ENCODE data around the gene GLCE.
"Not testable (repeated sequence)": the region's sequence is repeated elsewhere in the genome, so short reads cannot be mapped to it uniquely, and the experiment has no call there.

The GLCE gene

DNA sequence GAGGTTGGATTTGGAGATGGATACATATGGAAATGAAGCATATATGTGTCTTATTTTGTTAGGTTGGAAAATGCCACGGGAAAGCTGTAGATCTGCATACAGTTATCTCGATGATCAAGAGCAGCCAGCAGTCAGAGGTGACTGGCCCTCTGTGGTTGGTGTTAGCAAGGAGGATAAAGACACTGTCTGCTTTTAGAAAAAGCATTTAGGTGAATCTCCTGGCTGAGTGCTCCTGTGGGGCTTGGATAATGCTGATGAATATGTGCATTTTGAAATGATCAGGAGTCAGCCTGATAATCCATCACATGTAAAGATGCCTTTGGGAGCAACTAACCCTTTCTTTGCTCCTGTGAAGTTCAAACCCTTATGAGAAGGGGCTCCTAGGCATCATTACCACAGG is 24.9 kb upstream of the GLCE start:
- no peak for DNase-seq (ENCODE audit: low read depth in 2 of 2)

GRCh38 chr15:69138963-69139362 is 21.5 kb upstream of the GLCE start:
- DNase-seq (ENCODE audit: low read depth in 2 of 2) = no peak

- no peak for DNase-seq (ENCODE audit: low read depth in 2 of 2)
Observed at GRCh38 chr15:69140306-69140705, 20.1 kb upstream of the GLCE start.

GRCh38 chr15:69141286-69141701 is 19.1 kb upstream of the GLCE start:
- DNase-seq (ENCODE audit: low read depth in 2 of 2) = no peak

- DNase-seq (ENCODE audit: low read depth in 2 of 2) = no peak
Observed at GRCh38 chr15:69141833-69142232, 18.6 kb upstream of the GLCE start.

DNA sequence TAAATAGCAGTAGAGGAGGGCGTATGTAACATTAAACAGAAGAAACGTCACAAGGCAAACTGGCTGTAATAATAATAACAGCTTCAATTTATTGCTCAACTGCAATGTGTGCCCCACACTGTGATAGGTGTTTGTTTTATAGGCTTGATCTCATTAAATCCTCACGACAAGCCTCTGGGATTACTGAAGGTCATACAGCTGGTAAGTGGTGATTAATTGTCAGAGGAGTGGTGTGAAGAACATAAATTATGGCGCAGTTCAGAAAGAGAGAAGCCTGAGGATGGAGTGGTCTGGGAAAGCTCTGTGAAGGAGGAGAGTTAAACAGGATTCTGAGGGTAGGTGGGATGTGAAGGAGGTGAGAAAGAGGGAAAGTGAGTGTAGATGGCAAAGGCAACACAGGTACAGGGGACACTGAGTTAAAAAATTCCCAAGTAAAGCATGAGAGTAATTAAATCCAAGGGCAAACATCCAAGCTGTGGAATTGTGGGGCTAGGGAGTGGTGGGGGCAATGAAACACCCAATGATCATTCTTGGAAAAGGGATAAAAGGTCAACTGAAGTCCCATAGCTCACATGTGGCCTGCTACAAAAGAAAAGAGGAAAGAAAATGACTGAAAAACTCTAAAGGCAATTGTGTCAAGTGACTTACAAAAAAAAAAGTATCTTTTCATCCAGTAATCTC is 16.5 kb upstream of the GLCE start:
- DNase-seq (ENCODE audit: low read depth in 2 of 2) = no peak

DNA sequence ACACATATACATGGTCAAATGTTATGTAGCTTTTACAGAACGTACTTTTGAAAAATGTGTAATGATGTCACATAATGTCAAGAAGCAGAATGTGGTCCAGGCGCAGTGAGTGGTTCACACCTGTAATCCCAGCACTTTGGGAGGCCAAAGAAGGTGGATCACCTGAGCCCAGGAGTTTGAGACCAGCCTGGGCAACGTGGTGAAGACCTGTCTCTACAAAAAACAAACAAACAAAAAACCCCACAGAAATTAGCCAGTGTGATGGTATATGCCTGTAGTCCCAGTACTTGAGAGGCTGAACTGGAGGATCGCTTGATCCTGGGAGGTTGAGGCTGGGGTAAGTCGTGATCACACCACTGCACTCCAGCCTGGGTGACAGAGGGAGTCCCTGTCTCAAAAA is 15.9 kb upstream of the GLCE start:
- DNase-seq (ENCODE audit: low read depth in 2 of 2) = no peak

GRCh38 chr15:69145149-69145693 is 15.2 kb upstream of the GLCE start:
- no peak for DNase-seq (ENCODE audit: low read depth in 2 of 2)

DNA sequence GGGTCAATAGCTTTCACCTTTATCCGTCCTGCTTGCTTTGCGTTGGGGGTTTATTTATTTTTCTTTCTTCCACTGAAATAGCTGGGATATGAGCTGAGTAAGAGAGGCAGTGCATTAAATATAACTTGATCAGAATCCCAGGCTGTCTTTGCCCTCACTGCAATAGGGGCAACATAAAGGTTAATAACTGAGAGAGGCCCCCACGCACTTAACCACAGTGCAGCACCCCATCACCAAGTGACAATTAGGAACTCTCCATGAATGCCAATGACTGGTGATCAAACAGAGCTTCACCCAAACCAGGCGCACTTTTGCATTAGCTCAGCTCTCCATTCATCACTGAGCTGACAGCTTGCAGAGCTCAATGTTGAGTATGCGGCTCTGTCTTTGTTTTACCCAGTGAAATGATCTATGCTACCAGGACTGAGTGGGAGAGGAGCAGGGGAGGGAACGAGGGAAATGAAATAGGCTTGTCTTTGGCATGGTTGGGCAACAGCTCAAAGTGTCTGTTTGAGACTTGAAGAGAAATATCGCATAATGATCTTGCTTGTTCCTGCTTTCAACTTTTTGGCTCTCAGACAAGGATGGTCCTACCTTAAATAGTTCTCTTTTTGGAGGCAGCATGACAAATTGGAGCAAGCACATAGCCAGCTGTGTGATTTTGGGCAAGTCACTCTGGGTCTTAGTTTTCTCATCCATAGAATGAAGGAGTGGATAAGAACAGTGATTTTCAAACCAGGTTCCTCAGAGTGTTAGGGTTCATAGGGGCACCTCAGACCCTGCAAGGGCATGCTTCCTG is 14.5 kb upstream of the GLCE start:
- no peak for DNase-seq (ENCODE audit: low read depth in 2 of 2)

DNA sequence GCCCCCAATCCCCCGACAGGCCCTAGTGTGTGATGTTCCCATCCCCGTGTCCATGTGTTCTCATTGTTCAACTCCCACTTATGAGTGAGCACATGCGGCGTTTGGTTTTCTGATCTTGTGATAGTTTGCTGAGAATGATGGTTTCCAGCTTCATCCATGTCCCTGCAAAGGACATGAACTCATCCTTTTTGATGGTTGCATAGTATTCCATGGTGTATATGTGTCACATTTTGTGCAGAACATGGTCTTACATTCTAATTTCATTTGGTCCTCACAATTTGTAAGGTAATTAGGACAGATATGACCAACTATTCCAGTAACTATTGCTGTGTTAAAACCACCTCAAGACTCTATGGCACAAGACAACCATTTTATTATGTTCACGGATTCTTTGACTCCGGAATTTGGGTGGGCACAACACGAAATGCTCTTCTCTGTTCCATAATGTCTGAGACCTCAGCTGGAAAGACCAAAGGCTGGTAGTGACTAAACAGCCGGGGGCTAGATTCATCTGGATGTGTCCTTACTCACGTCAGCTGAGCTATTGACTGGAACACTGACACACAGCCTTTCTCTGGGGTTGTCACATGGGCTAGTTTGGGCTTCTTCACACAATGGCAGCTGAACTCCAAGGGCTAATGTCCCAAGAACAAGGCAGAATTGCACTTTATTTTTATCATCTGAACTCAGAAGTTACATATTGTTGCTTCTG is 13.6 kb upstream of the GLCE start:
- no peak for DNase-seq (ENCODE audit: low read depth in 2 of 2)

DNA sequence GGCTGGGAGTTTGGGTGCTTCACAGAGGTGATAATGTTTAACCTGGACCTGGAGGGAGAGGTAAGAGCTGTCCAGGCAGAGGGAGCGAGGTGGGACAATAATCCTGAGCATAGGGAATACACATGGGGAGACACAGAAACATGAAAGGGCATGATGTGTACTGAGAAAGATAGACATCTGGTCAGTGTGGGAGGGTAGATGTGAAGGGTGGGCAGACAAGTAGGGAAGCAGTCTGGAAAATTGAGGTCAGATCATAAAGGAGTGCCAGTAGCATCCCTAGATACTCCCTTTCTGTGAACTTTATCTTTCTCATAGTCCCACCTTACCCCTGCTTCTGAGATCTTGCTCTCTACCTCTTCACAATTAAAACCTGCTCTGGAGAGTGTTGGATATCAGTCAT is 12.0 kb upstream of the GLCE start:
- DNase-seq (ENCODE audit: low read depth in 2 of 2) = no peak

DNA sequence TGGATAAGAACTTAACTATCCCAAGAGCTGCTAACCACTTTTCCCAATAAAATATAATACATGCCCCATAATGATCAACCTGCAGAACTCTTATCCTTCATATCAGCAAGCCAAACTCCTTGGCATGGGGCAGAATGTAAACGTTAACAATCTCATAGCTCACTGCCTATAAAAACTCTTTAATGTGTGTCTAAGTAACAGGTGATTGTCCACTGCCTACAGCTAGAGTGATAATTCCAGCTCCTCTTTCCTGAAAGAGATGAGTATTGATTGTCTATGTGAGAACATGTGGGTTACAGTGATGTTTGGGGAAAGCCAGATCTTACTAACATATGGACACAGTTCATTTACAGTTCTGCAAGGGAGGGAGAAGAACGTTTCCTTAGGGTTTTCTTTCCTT is 11.3 kb upstream of the GLCE start:
- DNase-seq (ENCODE audit: low read depth in 2 of 2) = no peak

GRCh38 chr15:69149803-69150202 is 10.6 kb upstream of the GLCE start:
- DNase-seq (ENCODE audit: low read depth in 2 of 2) = no peak

DNA sequence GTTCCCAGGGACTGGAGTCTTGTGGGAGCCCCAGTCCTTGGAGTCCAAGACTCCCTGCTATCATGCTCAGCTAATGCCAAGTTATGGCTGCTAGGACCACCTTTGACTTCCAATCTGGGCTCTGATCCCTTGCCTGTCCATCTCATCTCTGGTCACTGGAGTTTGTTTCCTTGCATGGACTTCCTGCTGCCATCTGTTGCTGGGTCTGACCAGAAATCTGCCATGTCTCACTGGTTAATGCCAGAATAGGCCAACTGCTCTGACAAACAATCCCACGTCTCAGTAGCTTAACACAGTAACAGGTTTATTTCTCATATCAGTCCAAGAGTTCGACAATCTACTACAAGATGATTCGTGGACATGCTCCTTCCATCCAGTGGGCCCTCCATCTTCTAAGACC is 10.1 kb upstream of the GLCE start:
- DNase-seq (ENCODE audit: low read depth in 2 of 2) = no peak

DNA sequence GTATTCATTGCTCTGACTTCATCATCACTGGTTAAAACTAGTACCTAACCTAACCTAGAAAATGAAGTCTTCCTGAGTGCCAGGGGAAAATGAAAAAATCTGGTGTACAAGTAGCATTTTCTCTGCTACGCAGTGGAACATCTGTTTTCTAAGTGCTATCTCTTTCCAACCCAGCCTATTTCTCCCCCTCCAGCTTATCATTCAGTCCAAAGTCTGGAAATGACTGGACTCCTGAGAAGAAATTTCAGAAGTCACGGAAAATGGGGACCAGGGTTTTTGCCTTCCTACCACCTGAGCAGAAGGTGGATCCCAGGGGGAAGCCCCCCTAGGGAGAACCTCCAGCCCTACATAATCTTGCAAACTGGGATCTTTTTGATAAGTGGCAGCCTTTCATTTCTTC is 9.6 kb upstream of the GLCE start:
- no peak for DNase-seq (ENCODE audit: low read depth in 2 of 2)

DNA sequence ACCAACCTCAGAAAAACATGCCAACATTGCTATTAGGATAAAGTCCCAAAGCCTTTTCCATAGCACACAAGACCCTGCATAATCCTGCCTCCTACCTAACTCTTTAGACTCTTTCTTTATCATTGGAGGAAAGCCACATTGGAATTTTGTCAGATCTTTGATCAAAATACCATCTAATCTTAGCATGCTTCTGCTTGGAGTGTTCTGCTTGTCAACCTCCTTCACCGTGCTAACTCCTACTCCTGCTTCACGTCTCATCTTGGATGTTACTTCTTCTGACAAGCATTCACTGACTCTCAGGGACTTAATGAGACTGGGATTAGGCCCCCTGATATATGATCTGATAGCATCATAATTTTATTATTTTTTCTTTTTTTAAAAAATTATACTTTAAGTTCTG is 7.4 kb upstream of the GLCE start:
- no peak for DNase-seq (ENCODE audit: low read depth in 2 of 2)

DNA sequence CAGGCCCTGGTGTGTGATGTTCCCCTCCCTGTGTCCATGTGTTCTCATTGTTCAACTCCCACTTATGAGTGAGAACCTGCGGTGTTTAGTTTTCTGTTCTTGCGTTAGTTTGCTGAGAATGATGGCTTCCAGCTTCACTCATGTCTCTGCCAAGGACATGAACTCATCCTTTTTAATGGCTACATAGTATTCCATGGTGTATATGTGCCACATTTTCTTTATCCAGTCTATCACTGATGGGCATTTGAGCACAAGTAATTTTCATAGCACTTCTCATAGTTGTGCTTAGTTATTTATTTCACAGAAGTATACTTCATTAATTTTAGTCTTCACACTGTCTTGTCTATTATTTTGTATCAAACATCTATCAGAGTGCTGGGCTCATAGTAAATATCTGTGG is 6.8 kb upstream of the GLCE start:
- not testable (repeated sequence) for DNase-seq (ENCODE audit: low read depth in 2 of 2)

GRCh38 chr15:69154078-69154477 is 6.4 kb upstream of the GLCE start:
- no peak for DNase-seq (ENCODE audit: low read depth in 2 of 2)

DNA sequence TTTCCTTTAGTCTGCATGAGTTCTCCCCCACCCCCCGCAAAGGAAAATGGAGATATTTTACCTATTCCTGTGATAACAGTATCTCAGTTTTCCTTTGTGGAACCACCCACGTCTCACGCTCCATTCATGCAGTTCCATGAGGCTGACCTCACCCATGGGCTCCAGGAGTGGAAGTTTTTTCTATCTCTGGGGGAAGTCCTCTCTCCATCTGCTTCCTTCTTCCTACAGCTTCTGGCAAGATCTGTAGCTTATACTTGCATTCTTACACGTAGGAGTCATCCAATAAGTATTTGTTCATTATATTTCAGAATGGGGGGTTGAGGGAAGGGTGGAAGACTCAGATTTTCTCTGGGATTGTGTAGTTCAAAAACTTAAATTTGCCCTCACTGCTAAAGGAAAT is 5.8 kb upstream of the GLCE start:
- DNase-seq (ENCODE audit: low read depth in 2 of 2) = no peak

DNA sequence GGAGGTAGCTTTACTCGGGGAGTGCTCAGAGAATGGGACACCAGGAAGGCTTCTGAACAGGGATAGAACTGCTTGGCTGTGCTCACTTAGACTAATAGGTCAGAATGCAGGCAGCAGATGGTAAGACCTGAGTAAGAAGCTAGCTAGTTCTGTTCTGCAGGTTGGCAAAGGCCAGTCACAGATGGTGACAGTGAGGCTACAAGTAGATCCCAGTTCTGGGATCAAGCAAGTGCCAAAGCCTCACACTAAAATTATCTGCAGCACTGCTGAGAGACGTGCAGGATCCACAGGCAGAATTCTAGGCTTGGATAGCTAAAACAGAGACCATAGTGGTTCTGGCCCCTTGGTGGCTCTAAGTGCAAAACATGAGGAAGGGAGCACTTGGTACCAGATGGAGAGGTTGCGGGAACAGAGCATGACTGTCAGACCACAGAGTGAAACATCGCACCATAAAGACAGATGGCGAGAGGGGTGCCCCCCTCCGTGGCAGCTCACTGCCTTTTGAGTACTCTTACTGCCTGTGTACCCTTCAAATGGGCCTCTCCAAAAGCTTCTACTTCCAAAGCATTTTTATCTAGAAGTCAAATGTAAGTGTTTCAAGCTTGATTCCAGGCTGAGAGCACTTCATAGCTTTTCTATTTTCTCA is 3.6 kb upstream of the GLCE start:
- no peak for DNase-seq (ENCODE audit: low read depth in 2 of 2)

- DNase-seq (ENCODE audit: low read depth in 2 of 2) = no peak
Observed at GRCh38 chr15:69158201-69158842, 2.1 kb upstream of the GLCE start.

DNA sequence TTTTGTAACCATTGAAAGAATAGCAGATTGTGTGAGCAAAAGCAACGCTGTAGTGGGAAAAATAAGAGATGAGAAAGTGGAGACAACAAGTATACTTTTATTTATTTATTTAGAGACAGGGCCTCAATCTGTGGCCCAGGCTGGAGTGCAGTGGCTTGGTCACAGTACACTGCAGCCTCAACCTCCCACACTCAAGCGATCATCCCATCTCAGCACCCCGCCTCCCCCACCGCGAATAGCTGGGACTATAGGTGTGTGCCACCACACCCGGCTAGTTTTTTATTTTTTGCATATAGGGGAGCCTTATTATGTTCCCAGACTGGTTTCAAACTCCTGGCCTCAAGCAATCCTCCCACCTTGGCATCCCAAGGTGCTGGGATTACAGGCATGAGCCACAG is 1.6 kb upstream of the GLCE start:
- no peak for DNase-seq (ENCODE audit: low read depth in 2 of 2)

Measured in stimulated activated CD4-positive, alpha-beta T cell treated with anti-CD3 and anti-CD28 coated beads, Interleukin-1b, Interleukin-23, amount 100 ng/mL, for 4 hours (primary cell).